GM20000 (cell line): ENCODE results near the gene FAM217A.
"Not testable (repeated sequence)": the region's sequence is repeated elsewhere in the genome, so short reads cannot be mapped to it uniquely, and the experiment has no call there.

Experiments used
- DNase-seq: peaks from one replicate; pipeline ENCODE4 v3.0.0; 2012; ENCODE audit warnings: low spot score
- TF ChIP-seq, protein P1 (sequence below): IDR thresholded peaks from 2 replicates; pipeline ENCODE4 v1.5.1; 2012; ENCODE audit warnings: mild to moderate bottlenecking, control low read depth; ENCODE audit errors: extremely low read depth, missing control alignments

The FAM217A gene

DNA sequence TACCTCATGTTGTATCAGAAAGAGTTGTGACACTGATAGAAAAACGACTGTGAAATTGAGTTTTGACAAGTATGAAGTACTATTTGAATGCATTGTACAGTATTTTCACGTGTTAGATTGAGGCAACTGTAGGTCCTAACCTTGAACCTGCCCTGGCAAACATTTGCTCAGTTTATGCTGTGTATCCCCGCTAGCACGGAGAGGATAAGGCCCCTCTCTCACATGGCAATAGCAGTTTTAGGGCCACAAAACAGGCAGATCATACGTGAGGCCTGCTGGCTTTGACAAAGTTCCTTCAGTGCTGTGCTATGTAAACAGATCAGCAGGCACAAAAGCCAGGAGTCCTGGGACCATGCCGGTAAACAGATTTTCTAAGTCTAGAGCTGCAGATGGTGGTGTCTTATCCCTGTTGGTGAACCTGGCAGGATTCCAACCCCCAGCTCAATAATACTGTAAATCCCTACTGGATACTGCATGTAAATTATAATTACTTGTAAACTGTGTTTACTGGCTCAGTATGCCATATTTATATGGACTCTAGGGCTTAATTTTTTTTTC is 23.8 kb upstream of the FAM217A start:
- TF ChIP-seq, protein P1, sequence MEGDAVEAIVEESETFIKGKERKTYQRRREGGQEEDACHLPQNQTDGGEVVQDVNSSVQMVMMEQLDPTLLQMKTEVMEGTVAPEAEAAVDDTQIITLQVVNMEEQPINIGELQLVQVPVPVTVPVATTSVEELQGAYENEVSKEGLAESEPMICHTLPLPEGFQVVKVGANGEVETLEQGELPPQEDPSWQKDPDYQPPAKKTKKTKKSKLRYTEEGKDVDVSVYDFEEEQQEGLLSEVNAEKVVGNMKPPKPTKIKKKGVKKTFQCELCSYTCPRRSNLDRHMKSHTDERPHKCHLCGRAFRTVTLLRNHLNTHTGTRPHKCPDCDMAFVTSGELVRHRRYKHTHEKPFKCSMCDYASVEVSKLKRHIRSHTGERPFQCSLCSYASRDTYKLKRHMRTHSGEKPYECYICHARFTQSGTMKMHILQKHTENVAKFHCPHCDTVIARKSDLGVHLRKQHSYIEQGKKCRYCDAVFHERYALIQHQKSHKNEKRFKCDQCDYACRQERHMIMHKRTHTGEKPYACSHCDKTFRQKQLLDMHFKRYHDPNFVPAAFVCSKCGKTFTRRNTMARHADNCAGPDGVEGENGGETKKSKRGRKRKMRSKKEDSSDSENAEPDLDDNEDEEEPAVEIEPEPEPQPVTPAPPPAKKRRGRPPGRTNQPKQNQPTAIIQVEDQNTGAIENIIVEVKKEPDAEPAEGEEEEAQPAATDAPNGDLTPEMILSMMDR = no peak
- DNase-seq = no peak

- TF ChIP-seq, protein P1 = no peak
- no peak for DNase-seq
Measured at GRCh38 chr6:4101298-4101697, 22.4 kb upstream of the FAM217A start.

DNA sequence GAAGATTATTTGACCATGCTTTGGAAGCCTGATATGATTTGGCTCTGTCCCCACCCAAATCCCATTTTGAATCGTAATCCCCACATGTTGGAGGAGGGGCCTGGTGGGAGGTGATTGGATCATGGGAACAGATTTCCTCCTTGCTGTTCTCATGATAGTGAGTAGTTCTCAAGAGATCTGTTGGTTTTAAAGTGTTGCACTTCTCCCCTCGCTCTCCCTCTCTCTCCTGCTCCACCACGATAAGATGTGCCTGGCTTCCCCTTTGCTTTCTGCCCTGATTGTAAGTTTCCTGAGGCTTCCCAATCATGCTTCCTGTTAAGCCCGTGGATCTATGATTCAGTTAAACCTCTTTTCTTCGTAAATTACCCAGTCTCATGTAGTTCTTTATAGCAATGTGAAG is 21.7 kb upstream of the FAM217A start:
- no peak for DNase-seq
- TF ChIP-seq, protein P1 = no peak

GRCh38 chr6:4093288-4093687 is 14.4 kb upstream of the FAM217A start:
- TF ChIP-seq, protein P1 = no peak
- DNase-seq = no peak

DNA sequence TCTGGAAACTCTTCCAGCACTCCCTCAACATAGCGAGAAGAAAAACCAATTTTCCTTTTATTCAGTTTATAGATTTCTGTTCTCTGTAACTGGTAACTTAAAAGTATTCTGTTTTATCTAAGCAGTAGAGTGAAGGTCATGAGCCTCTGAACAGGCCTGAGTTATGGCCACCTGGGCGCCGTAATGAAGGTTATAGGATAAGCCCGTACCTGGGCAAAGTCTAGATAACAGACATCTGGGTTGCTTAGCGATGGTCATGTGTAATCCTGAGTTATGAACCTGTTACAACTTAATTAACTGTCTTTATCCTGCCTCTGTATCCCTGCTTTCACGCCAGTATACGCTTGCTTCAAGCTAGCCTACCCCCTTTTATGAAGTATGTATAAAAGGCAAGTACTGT is 13.0 kb upstream of the FAM217A start:
- DNase-seq = no peak
- TF ChIP-seq, protein P1 = no peak

DNA sequence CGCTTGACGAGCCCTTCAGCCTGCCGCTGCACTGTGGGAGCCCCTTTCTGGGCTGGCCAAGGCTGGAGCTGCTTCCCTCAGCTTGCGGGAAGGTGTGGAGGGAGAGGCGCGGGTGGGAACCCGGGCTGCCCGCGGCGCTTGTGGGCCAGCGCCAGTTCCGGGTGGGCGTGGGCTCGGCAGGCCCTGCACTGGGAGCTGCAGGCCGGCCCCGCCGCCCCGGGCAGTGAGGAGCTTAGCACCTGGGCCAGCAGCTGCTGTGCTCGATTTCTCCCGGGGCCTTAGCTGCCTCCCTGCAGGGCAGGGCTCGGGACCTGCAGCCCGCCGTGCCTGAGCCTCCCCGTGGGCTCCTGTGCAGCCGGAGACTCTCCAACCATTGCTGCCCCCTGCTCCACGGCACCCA is 11.1 kb upstream of the FAM217A start:
- not testable (repeated sequence) for DNase-seq

- TF ChIP-seq, protein P1 = no peak
- no peak for DNase-seq
Measured at GRCh38 chr6:4088704-4089103, 9.8 kb upstream of the FAM217A start.

GRCh38 chr6:4085332-4085700 is 6.4 kb upstream of the FAM217A start:
- TF ChIP-seq, protein P1 = no peak
- no peak for DNase-seq
